MCF 10A (cell line): Measurements from ENCODE around the gene PHC1. TPM values are rescaled to one million over a fixed set of nuclear protein-coding genes. Genes with fewer than 3 reads are reported as not detected.

Experiments
- BruUV-seq: library from RNA; stranded (reverse); fragments of 400-500 nt; replicated peaks from 2 replicates; lab custom pipeline; 2021; lab: Mats Ljungman, UMichigan
- CTCF ChIA-PET: fragments of 300-600 bp; sonication (Branson Sonifier 250); formaldehyde crosslinking; extraction: SDS; loops from one replicate; lab custom pipeline; 2021; ENCODE audit warnings: antibody characterized with exemption, inconsistent platforms; lab: Yijun Ruan, JAX
- POLR2A ChIA-PET: fragments of 300-600, 350-650 bp; sonication (Branson Sonifier 250); formaldehyde crosslinking; extraction: SDS; loops from one replicate; lab custom pipeline; 2020; ENCODE audit warnings: antibody characterized with exemption, inconsistent platforms; lab: Yijun Ruan, JAX
- DNase-seq: peaks from one replicate; pipeline ENCODE4 v3.0.0-alpha.2; 2018; ENCODE audit not compliant: unreplicated experiment
- H3K27ac Mint-ChIP-seq: one replicate; pipeline ENCODE4 v1.8.0; 2022; ENCODE audit warnings: mild to moderate bottlenecking, low read depth, mixed read lengths; ENCODE audit not compliant: unreplicated experiment
- H3K27me3 Mint-ChIP-seq: one replicate; pipeline ENCODE4 v1.8.0; 2022; ENCODE audit warnings: mixed read lengths; ENCODE audit not compliant: insufficient read depth, unreplicated experiment
- H3K36me3 Mint-ChIP-seq: one replicate; pipeline ENCODE4 v1.8.0; 2022; ENCODE audit warnings: mild to moderate bottlenecking, moderate library complexity, mixed read lengths; ENCODE audit not compliant: insufficient read depth, unreplicated experiment
- H3K4me1 Mint-ChIP-seq: one replicate; pipeline ENCODE4 v1.8.0; 2022; ENCODE audit warnings: mixed read lengths; ENCODE audit not compliant: insufficient read depth, unreplicated experiment
- H3K4me3 Mint-ChIP-seq: one replicate; pipeline ENCODE4 v1.8.0; 2022; ENCODE audit warnings: mild to moderate bottlenecking, moderate library complexity, mixed read lengths; ENCODE audit not compliant: unreplicated experiment
- H3K9me3 Mint-ChIP-seq: one replicate; pipeline ENCODE4 v1.8.0; 2022; ENCODE audit warnings: mixed read lengths; ENCODE audit not compliant: unreplicated experiment
- CTCF ChIP-seq: fragments of 200-600 bp; IDR thresholded peaks from one replicate; pipeline ENCODE4 v1.8.0; 2022; ENCODE audit warnings: antibody characterized with exemption, mild to moderate bottlenecking; ENCODE audit not compliant: unreplicated experiment
- intact Hi-C: fragments of 100-400 bp; cut with micrococcal nuclease; formaldehyde crosslinking; loops from 2 replicates; pipeline ENCODE4 v1.14.1; 2022
- total RNA-seq: library from RNA; stranded (reverse); gene quantifications from 2 replicates; pipeline ENCODE4 v1.2.3, GENCODE V29; 2022

PHC1 gene
- total RNA-seq, 1 experiment from 2014 or later = 23.0 TPM

- no peak for DNase-seq
- no peaks in the 10 kb centered on the region for H3K27me3 Mint-ChIP-seq
- ChIA-PET CTCF (interaction anchor here (0.6 to 0.7 kb wide), 2 partner anchors 16 to 78 kb away, joined by 3 read pairs; no protein-coding TSS in a partner anchor), POLR2A (no interaction called here)
- H3K36me3 Mint-ChIP-seq = no peaks in the 10 kb centered on the region
- intact Hi-C loops = no loop called here
- H3K27ac Mint-ChIP-seq = no peak overlapping the region
- BruUV-seq = no TSS peak
- no peak for TF ChIP-seq CTCF
- H3K9me3 Mint-ChIP-seq = no peaks in the 10 kb centered on the region
- H3K4me1 Mint-ChIP-seq = peaks cover 6% of the 10 kb centered on the region
- H3K4me3 Mint-ChIP-seq = no peak overlapping the region
Measured at GRCh38 chr12:8907513-8907912, 6.8 kb upstream of the PHC1 start.

- H3K9me3 Mint-ChIP-seq = no peaks in the 10 kb centered on the region
- no peak overlapping the region for H3K27ac Mint-ChIP-seq
- BruUV-seq = no TSS peak
- ChIA-PET CTCF (interaction anchor here (0.6 to 2.7 kb wide), 5 partner anchors 19 to 261 kb away, joined by 3 to 12 read pairs (median 4); no protein-coding TSS in a partner anchor), POLR2A (no interaction called here)
- H3K4me1 Mint-ChIP-seq = peaks cover 22% of the 10 kb centered on the region
- no peaks in the 10 kb centered on the region for H3K36me3 Mint-ChIP-seq
- no peaks in the 10 kb centered on the region for H3K27me3 Mint-ChIP-seq
- no peak for DNase-seq
- intact Hi-C loops = loop anchor here (10.0 kb wide), 1 partner anchor 95 kb away; no protein-coding TSS in a partner anchor
- no peak for TF ChIP-seq CTCF
- H3K4me3 Mint-ChIP-seq = no peak overlapping the region
Measured at GRCh38 chr12:8909752-8910151, 4.6 kb upstream of the PHC1 start.

GRCh38 chr12:8911606-8912268 is 2.6 kb upstream of the PHC1 start:
- no peak for DNase-seq
- intact Hi-C loops = loop anchor here (10.0 kb wide), 1 partner anchor 93 kb away; no protein-coding TSS in a partner anchor
- peaks cover 22% of the 10 kb centered on the region for H3K4me1 Mint-ChIP-seq
- H3K4me3 Mint-ChIP-seq = no peak overlapping the region
- ChIA-PET POLR2A (interaction anchor here (0.7 to 6.2 kb wide), 2 partner anchors 38 to 211 kb away, joined by 4 to 76 read pairs; partner anchors contain the start of gene M6PR), CTCF (interaction anchor here (0.6 to 4.3 kb wide), 10 partner anchors 22 to 839 kb away, joined by 3 to 30 read pairs (median 3); partner anchors contain the start of gene M6PR)
- no peak for TF ChIP-seq CTCF
- H3K27ac Mint-ChIP-seq = no peak overlapping the region
- H3K27me3 Mint-ChIP-seq = no peaks in the 10 kb centered on the region
- no TSS peak for BruUV-seq
- H3K36me3 Mint-ChIP-seq = no peaks in the 10 kb centered on the region
- H3K9me3 Mint-ChIP-seq = no peaks in the 10 kb centered on the region

GRCh38 chr12:8912914-8913313 is 1.4 kb upstream of the PHC1 start:
- no peaks in the 10 kb centered on the region for H3K36me3 Mint-ChIP-seq
- TF ChIP-seq CTCF = no peak
- ChIA-PET POLR2A (interaction anchor here (0.7 to 6.2 kb wide), 3 partner anchors 21 to 37 kb away, joined by 3 to 76 read pairs (median 5); partner anchors contain the start of gene M6PR), CTCF (interaction anchor here (0.6 to 4.3 kb wide), 8 partner anchors 17 to 413 kb away, joined by 3 to 30 read pairs (median 5); partner anchors contain the start of gene M6PR)
- peak overlapping the region; percentile 76 for H3K4me3 Mint-ChIP-seq
- BruUV-seq = no TSS peak
- peak; percentile 11 for DNase-seq
- no peaks in the 10 kb centered on the region for H3K27me3 Mint-ChIP-seq
- H3K9me3 Mint-ChIP-seq = no peaks in the 10 kb centered on the region
- no peak overlapping the region for H3K27ac Mint-ChIP-seq
- intact Hi-C loops = loop anchor here (10.0 kb wide), 1 partner anchor 92 kb away; no protein-coding TSS in a partner anchor
- H3K4me1 Mint-ChIP-seq = peaks cover 16% of the 10 kb centered on the region
